OCI-LY3 (cell line): ENCODE measurements around the gene AP2A2.

Source experiments
- EZH2phosphoT487 ChIP-seq: fragments of 200-600 bp; shearing (Covaris generic); IDR thresholded peaks from 2 replicates; pipeline ENCODE4 v1.6.1; 2018; ENCODE audit warnings: antibody characterized with exemption, mixed run types, low read depth
- TF ChIP-seq, protein P1 (sequence below): fragments of 200-600, 300-600 bp; sonication (generic); IDR thresholded peaks from 2 replicates; pipeline ENCODE4 v1.5.1; 2014; ENCODE audit warnings: antibody characterized with exemption, low read length, low read depth

DNA sequence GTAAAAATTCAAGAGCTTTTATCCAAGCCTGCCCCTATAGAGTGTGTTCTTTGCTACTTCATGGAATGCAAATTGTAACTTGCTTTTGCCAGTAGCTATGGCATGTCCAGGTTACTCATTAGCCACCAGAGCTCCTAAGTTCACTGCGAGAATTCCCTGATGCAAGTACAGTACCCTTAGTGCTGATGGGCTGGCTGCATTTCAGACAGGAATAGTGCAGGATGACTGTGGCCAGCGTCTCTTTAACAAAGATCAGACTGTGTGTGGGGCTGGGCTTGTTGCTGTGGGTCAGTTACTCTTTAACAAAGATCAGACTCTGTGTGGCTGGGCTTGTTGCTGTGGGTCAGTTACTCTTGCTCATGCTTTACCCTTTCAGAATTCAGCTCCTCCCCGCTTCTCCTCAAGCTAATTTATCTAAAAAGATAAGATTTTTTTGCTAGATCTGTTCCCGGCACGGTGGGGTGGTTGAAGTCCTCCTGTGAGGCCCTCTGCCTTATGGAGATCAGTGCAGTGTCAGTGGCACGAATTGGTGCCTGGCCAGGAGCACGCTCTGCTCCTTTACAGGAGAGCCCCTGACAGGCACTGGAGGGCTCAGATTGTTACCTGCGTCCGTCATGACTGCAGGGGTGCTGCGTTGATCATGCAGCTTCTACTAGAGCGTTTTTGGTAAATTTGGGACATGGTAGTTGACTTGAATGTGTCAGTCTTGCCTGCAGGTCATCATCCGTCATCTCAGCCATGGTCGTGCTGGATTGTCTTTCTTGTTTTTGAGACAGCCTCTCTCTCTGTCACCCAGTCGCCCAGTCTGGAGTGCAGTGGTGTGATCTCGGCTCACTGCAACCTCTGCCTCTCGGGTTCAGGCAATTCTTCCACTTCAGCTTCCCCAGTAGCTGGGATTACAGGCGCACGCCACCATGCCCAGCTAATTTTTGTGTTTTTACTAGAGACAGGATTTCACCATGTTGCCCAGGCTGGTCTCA lies 27.0 kb downstream of the AP2A2 start:
- TF ChIP-seq, protein P1, sequence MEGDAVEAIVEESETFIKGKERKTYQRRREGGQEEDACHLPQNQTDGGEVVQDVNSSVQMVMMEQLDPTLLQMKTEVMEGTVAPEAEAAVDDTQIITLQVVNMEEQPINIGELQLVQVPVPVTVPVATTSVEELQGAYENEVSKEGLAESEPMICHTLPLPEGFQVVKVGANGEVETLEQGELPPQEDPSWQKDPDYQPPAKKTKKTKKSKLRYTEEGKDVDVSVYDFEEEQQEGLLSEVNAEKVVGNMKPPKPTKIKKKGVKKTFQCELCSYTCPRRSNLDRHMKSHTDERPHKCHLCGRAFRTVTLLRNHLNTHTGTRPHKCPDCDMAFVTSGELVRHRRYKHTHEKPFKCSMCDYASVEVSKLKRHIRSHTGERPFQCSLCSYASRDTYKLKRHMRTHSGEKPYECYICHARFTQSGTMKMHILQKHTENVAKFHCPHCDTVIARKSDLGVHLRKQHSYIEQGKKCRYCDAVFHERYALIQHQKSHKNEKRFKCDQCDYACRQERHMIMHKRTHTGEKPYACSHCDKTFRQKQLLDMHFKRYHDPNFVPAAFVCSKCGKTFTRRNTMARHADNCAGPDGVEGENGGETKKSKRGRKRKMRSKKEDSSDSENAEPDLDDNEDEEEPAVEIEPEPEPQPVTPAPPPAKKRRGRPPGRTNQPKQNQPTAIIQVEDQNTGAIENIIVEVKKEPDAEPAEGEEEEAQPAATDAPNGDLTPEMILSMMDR: no peak
- no peak for TF ChIP-seq EZH2phosphoT487
